ENCODE results near the gene CREBL2. TPM values are rescaled to one million over a fixed set of nuclear protein-coding genes. Genes with fewer than 3 reads are reported as not detected.
A peak's percentile ranks its signal among the peaks of the same experiment; 100 is the strongest.
"Not testable (repeated sequence)": the region's sequence is repeated elsewhere in the genome, so short reads cannot be mapped to it uniquely, and the experiment has no call there.

The CREBL2 gene, protein sequence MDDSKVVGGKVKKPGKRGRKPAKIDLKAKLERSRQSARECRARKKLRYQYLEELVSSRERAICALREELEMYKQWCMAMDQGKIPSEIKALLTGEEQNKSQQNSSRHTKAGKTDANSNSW
- 12.0 TPM for polyA plus RNA-seq (2013, experiment 1 of 2)
- polyA plus RNA-seq (2013, experiment 2 of 2) = 15.0 TPM

DNA sequence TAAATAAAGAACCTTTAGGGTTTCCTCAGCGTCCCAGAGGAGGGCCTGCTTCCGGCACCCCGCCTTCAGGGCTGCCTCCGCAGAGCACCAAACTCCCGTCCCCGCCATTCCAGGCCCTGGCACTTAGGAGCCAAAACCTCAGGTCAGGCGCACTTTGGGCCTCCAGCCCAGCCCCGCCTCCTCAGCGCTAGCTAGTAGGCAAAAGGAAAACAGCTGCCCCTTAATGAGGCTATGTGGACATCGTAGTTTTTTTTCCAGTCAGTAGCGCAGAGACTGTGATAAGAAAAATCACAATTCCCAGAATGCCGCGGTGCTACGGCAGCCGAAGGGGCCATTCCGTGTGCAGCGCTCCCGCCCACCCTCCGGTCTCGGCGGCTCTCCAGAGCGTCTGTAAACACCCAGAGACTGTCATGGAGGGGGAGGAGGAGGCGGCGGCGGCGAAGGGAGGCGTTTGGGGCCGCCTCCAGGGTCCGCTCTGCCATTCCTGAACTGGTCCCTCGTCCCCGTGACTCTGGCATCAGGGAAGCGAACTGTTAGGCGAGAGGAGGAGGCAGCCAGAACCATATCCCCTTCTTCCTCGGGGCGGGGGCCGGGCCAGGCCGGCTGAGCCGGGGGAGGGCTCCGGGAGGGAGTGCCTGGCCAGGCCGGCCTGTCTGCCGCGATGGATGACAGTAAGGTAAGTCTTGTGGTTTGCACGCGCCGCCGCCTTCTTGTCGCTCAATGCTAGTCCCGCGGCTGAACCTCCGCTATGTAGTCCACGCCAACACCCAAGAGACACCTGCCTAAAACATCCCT is at the start of gene CREBL2:
TSS of gene CREBL2 (plus strand) at position 365 of the 795 bp plus-strand sequence. CDS start at position 662, 297 bp downstream.
- H3K36me3 ChIP-seq (ENCODE audit: insufficient read depth, low read length) = no peaks in the 10 kb centered on the region
- WGBS = under 1% methylated on average over 51 of the region's 51 CpGs
- no peaks in the 10 kb centered on the region for H3K9me3 ChIP-seq (ENCODE audit: insufficient read depth, low read depth, low read length)
- H3K4me3 ChIP-seq (ENCODE audit: low read length) = peak within 1 kb of the TSS; percentile 75
- peak within 1 kb of the TSS; percentile 86 for H3K27ac ChIP-seq (ENCODE audit: low read depth, low read length)
- H3K9ac ChIP-seq (ENCODE audit: low read depth, low read length) = peak within 1 kb of the TSS; percentile 59
- no peaks in the 10 kb centered on the region for H3K27me3 ChIP-seq (ENCODE audit: insufficient read depth, low read length)
- H3K4me1 ChIP-seq (ENCODE audit: insufficient read depth, low read length) = peaks cover 16% of the 10 kb centered on the region

- WGBS = under 1% methylated on average over 31 of the region's 45 CpGs
- H3K27ac ChIP-seq (ENCODE audit: low read depth, low read length) = peak overlapping the region; percentile 96; the same call in 1 of the 2 replicates
Measured at GRCh38 chr12:12562016-12562483, 49.6 kb upstream of the CREBL2 start.

DNA sequence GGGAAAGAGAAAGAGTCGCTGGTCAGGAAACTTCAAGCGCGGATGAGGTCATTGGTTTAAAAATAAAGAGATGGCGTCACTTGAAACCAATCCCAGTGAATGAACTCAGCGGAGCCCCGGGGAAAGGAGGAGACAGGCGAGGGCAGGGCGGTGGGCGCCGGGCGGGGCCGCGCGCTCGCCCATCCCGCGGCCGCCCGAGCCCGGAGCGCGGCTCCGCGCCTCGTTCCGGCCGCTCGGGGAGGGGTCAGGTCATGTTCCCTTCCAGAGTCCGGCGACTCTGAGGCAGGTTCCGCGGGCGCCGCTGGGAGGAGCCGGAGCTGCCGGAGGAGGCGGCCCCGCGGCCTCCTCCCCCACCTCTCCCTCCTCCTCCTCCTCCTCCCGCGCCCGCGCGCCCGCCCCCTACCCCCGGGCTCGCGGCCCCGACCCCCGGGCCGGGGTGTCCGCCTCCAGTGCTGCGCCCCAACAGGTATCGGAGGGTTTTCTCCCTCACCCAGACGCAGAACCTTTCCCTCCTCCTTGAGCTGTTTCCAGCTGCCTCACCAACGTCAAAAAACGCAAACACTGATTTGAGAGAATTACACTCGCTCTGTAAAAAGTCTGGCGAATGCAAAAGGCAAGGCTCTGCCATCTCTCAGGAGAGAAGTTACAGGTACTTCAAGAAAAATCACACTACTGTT is 49.0 kb upstream of the CREBL2 start, which contains the start of gene DUSP16:
TSS of gene DUSP16 (minus strand) at position 279 of the 677 bp plus-strand sequence. CDS start 41,765 bp downstream, outside the sequence.
- H3K36me3 ChIP-seq (ENCODE audit: insufficient read depth, low read length) = no peaks in the 10 kb centered on the region
- under 1% methylated on average over 54 of the region's 59 CpGs for WGBS
- peak within 1 kb of the TSS; percentile 96 for H3K27ac ChIP-seq (ENCODE audit: low read depth, low read length)
- no peaks in the 10 kb centered on the region for H3K27me3 ChIP-seq (ENCODE audit: insufficient read depth, low read length)
- H3K4me3 ChIP-seq (ENCODE audit: low read length) = peak within 1 kb of the TSS; percentile 89
- peak within 1 kb of the TSS; percentile 75 for H3K9ac ChIP-seq (ENCODE audit: low read depth, low read length)
- H3K9me3 ChIP-seq (ENCODE audit: insufficient read depth, low read depth, low read length) = peaks cover 6% of the 10 kb centered on the region
- peaks cover 39% of the 10 kb centered on the region for H3K4me1 ChIP-seq (ENCODE audit: insufficient read depth, low read length)

More at GRCh38 chr12:12562016-12562483, 49.6 kb upstream of the CREBL2 start:
- peak overlapping the region; percentile 75 for H3K9ac ChIP-seq (ENCODE audit: low read depth, low read length)
- H3K4me1 ChIP-seq (ENCODE audit: insufficient read depth, low read length) = peaks cover 39% of the 10 kb centered on the region
- H3K9me3 ChIP-seq (ENCODE audit: insufficient read depth, low read depth, low read length) = peaks cover 6% of the 10 kb centered on the region
- peak overlapping the region; percentile 89 for H3K4me3 ChIP-seq (ENCODE audit: low read length)
- H3K27me3 ChIP-seq (ENCODE audit: insufficient read depth, low read length) = no peaks in the 10 kb centered on the region
- no peaks in the 10 kb centered on the region for H3K36me3 ChIP-seq (ENCODE audit: insufficient read depth, low read length)

- H3K27me3 ChIP-seq (ENCODE audit: insufficient read depth, low read length) = no peaks in the 10 kb centered on the region
- H3K4me3 ChIP-seq (ENCODE audit: low read length) = peak overlapping the region; percentile 89
- peaks cover 33% of the 10 kb centered on the region for H3K4me1 ChIP-seq (ENCODE audit: insufficient read depth, low read length)
- WGBS = 83% methylated on average over 11 of the region's 11 CpGs
- H3K9ac ChIP-seq (ENCODE audit: low read depth, low read length) = no peak overlapping the region
- peaks cover 6% of the 10 kb centered on the region for H3K9me3 ChIP-seq (ENCODE audit: insufficient read depth, low read depth, low read length)
- no peaks in the 10 kb centered on the region for H3K36me3 ChIP-seq (ENCODE audit: insufficient read depth, low read length)
- H3K27ac ChIP-seq (ENCODE audit: low read depth, low read length) = peak overlapping the region; percentile 96
Measured at GRCh38 chr12:12563290-12563928, 48.3 kb upstream of the CREBL2 start.

DNA sequence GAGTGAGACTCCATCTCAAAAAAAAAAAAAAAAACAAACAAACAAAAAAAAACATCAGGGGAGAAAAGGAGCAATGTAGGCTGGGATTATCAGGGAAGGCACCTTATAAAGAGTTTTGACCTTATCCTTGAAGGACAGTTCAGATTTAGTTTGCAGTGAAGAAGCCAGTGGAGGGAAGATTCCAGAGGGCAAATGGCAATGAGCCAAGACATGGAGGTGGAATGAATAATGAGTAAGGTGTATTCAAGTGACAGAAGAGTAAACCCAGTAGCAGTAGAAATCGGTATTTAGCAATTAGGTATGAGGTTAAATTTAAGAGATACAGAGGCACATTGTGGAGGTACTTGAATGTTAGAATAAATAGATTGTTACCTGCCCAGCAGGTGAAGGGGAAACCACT is 46.8 kb upstream of the CREBL2 start:
- Histone ChIP-seq H3K4me1 (ENCODE audit: insufficient read depth, low read length) (peaks cover 18% of the 10 kb centered on the region), H3K27ac (ENCODE audit: low read depth, low read length) (no peak overlapping the region), H3K4me3 (ENCODE audit: low read length) (no peak overlapping the region), H3K36me3 (ENCODE audit: insufficient read depth, low read length) (no peaks in the 10 kb centered on the region), H3K9ac (ENCODE audit: low read depth, low read length) (no peak overlapping the region), H3K9me3 (ENCODE audit: insufficient read depth, low read depth, low read length) (peaks cover 6% of the 10 kb centered on the region), H3K27me3 (ENCODE audit: insufficient read depth, low read length) (no peaks in the 10 kb centered on the region)
- 91% methylated on average over 1 of the region's 1 CpG for WGBS

- not testable (repeated sequence) for H3K27ac ChIP-seq (ENCODE audit: low read depth, low read length); H3K27me3 ChIP-seq (ENCODE audit: insufficient read depth, low read length); H3K9me3 ChIP-seq (ENCODE audit: insufficient read depth, low read depth, low read length); H3K4me1 ChIP-seq (ENCODE audit: insufficient read depth, low read length); H3K4me3 ChIP-seq (ENCODE audit: low read length); H3K36me3 ChIP-seq (ENCODE audit: insufficient read depth, low read length); H3K9ac ChIP-seq (ENCODE audit: low read depth, low read length)
- 97% methylated on average over 30 of the region's 32 CpGs for WGBS
Measured at GRCh38 chr12:12565971-12566370, 45.7 kb upstream of the CREBL2 start.

DNA sequence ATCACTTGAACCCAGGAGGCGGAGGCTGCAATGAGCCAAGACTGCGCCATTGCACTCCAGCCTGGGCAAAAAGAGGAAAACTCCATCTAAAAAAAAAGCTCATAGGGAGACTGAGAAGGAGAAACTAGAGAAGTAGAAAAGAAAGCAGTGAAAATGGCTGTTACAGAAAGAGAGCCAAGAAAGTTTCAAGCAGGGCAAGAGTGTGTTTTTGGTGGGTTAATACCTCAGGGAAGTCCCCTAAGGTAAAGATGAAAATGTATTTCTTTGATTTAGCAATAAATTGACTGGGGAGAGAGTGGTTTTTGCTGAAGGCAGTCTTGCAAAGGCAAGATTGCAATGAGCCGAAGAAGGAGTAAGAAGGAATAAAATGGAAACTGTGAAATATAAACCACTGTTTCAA is 39.0 kb upstream of the CREBL2 start:
- Histone ChIP-seq H3K4me1 (ENCODE audit: insufficient read depth, low read length) (no peaks in the 10 kb centered on the region), H3K4me3 (ENCODE audit: low read length) (no peak overlapping the region), H3K36me3 (ENCODE audit: insufficient read depth, low read length) (no peaks in the 10 kb centered on the region), H3K27ac (ENCODE audit: low read depth, low read length) (no peak overlapping the region), H3K27me3 (ENCODE audit: insufficient read depth, low read length) (no peaks in the 10 kb centered on the region), H3K9me3 (ENCODE audit: insufficient read depth, low read depth, low read length) (no peaks in the 10 kb centered on the region), H3K9ac (ENCODE audit: low read depth, low read length) (no peak overlapping the region)
- 98% methylated on average over 2 of the region's 3 CpGs for WGBS

DNA sequence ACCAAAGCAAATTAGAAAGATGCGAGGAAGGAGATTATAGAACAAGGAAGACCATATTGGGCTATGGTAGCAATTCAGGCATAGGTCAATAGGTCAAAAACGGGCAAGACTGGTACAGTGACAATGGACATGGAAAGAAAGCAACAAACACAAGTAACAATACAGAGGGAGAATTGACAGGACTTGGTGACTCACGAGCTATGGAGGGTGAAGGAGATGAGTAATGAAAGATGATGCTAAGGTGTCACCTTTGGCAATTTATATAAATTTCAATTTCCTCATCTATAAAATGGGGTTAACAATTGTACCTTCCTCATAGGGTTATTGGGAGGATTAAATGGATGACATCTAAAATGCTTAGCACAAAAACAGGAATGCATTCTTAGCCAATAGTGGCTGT is 33.9 kb upstream of the CREBL2 start:
- Histone ChIP-seq H3K9me3 (ENCODE audit: insufficient read depth, low read depth, low read length) (no peaks in the 10 kb centered on the region), H3K27ac (ENCODE audit: low read depth, low read length) (no peak overlapping the region), H3K36me3 (ENCODE audit: insufficient read depth, low read length) (no peaks in the 10 kb centered on the region), H3K4me1 (ENCODE audit: insufficient read depth, low read length) (no peaks in the 10 kb centered on the region), H3K4me3 (ENCODE audit: low read length) (no peak overlapping the region), H3K9ac (ENCODE audit: low read depth, low read length) (no peak overlapping the region), H3K27me3 (ENCODE audit: insufficient read depth, low read length) (no peaks in the 10 kb centered on the region)
- WGBS = 92% methylated on average over 2 of the region's 3 CpGs

DNA sequence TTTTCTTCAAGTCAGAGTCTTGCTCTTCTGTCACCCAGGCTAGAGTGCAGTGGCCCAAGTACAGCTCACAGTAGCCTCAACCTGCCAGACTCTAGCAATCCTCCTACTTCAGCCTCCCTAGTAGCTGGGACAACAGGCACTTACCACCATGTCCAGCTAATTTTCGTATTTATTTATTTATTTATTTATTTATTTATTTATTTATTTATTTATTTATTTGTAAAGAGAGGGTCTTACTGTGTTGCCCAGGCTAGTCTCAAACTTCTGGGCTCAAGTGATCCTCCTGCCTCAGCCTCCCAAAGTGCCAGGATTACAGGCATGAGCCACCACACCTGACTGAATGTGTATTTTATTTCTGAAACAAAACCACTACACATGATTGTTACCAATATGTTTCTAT is 31.0 kb upstream of the CREBL2 start:
- not testable (repeated sequence) for H3K9ac ChIP-seq (ENCODE audit: low read depth, low read length); H3K4me3 ChIP-seq (ENCODE audit: low read length); H3K27me3 ChIP-seq (ENCODE audit: insufficient read depth, low read length); H3K27ac ChIP-seq (ENCODE audit: low read depth, low read length); H3K4me1 ChIP-seq (ENCODE audit: insufficient read depth, low read length); H3K9me3 ChIP-seq (ENCODE audit: insufficient read depth, low read depth, low read length); H3K36me3 ChIP-seq (ENCODE audit: insufficient read depth, low read length)
- WGBS = no CpG with 5 or more reads among the region's 1 CpG

DNA sequence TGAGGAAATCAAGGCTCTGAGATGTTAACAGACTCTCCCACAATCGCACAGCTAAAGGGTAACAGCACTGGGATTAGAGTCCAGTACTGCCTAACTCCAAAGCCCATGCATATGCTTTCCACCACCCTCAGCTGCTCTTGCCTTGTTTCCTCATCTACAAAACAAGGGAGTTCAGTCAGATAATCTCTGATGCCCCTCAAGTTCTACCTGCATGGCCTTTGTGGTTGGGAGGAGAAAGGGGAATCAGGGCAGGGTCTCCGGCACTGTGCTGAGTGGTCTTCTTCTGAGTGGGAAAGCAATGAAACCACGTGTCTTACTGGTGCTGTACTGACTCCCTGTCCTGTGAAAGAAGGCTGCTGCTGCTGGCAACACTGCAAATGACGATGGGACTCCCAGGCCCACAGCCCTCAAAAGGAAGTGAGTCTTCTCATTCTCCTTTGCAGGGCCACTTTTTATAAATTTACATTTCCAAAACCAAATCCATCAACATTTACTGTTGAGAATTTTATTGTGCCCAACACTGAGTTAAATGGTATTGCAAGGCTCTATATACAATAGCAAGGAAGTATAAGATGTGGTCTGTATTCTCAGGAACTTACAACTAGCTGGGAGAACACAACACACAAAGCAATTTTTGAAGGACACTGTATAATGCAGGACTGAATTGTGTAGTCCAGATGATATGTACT is 29.3 kb upstream of the CREBL2 start:
- 85% methylated on average over 4 of the region's 4 CpGs for WGBS
- no peak overlapping the region for H3K27ac ChIP-seq (ENCODE audit: low read depth, low read length)
- H3K9me3 ChIP-seq (ENCODE audit: insufficient read depth, low read depth, low read length) = no peaks in the 10 kb centered on the region
- H3K4me1 ChIP-seq (ENCODE audit: insufficient read depth, low read length) = no peaks in the 10 kb centered on the region
- no peak overlapping the region for H3K4me3 ChIP-seq (ENCODE audit: low read length)
- H3K9ac ChIP-seq (ENCODE audit: low read depth, low read length) = no peak overlapping the region
- H3K36me3 ChIP-seq (ENCODE audit: insufficient read depth, low read length) = no peaks in the 10 kb centered on the region
- no peaks in the 10 kb centered on the region for H3K27me3 ChIP-seq (ENCODE audit: insufficient read depth, low read length)
